K562 (cell line): ENCODE results near the gene IDH3G. TPM values are rescaled to one million over a fixed set of nuclear protein-coding genes. Genes with fewer than 3 reads are reported as not detected.
"Not testable (repeated sequence)": the region's sequence is repeated elsewhere in the genome, so short reads cannot be mapped to it uniquely, and the experiment has no call there.

Experiments
- BHLHE40 ChIP-seq: IDR thresholded peaks from 2 replicates; pipeline ENCODE4 v1.6.1; 2011; ENCODE audit warnings: low read length, improper control_type of control experiment
- CXXC5 ChIP-seq: fragments of 250-450 bp; sonication (Bioruptor Pico); IDR thresholded peaks from 2 replicates; pipeline ENCODE4 v1.8.0; 2022; ENCODE audit warnings: inconsistent platforms, mild to moderate bottlenecking, moderate library complexity
- NR2C2 ChIP-seq, 2 experiments: fragments of 200-800 bp in 1 of 2; sonication (Bioruptor generic) in 1 of 2; sonication (generic) in 1 of 2; formaldehyde crosslinking in 1 of 2; IDR thresholded peaks; 2 replicates each; pipeline versions ENCODE4 v1.6.1 to v1.8.0; 2016 to 2022; ENCODE audit warnings: mild to moderate bottlenecking in 1 of 2, missing compliant biosample characterization in 1 of 2, missing genetic modification characterization in 1 of 2, missing genetic modification reagents in 1 of 2
- RBFOX2 ChIP-seq: fragments of 200-400 bp; formaldehyde crosslinking; IDR thresholded peaks from 2 replicates; pipeline ENCODE4 v1.6.1; 2017; ENCODE audit warnings: low read depth, mild to moderate bottlenecking, low read length, moderate library complexity
- SIN3B ChIP-seq: fragments of 450-650 bp; IDR thresholded peaks from 2 replicates; pipeline ENCODE4 v1.6.1; 2017; ENCODE audit warnings: low read depth, mild to moderate bottlenecking, moderate library complexity
- SMARCA4 ChIP-seq: fragments of 450-650 bp; IDR thresholded peaks from 2 replicates; pipeline ENCODE4 v1.6.1; 2016
- polyA plus RNA-seq, 8 experiments: library from polyadenylated mRNA; depleted of rRNA in 4 of 8; stranded (reverse) in 5 of 8; unstranded in 3 of 8; fragments of >200 nt; fragmentation: Nextera tagmentation in 2 of 8; fragmentation: Illumina TruSeq in 1 of 8; extraction: Ambion mirVana in 2 of 8; extraction: Trizol in 1 of 8; gene quantifications; 2 replicates each; pipeline versions ENCODE4 v1.2.1 to v1.2.3, GENCODE V29; 2011 to 2014; ENCODE audit warnings: inconsistent platforms in 1 of 8, missing spikeins in 1 of 8
- total RNA-seq, 7 experiments: library from RNA; depleted of rRNA in 6 of 7; stranded (reverse); fragments of >200 nt in 6 of 7; fragmentation: Illumina TruSeq in 2 of 7; extraction: Trizol in 2 of 7; gene quantifications; 2 replicates each; pipeline versions ENCODE4 v1.2.1 to v1.2.3, GENCODE V29; 2011 to 2021; ENCODE audit warnings: low replicate concordance in 1 of 7
- TF ChIP-seq, protein P1 (sequence below): fragments of 200-800 bp; sonication (Bioruptor generic); IDR thresholded peaks from 2 replicates; pipeline ENCODE4 v1.6.1; 2016; ENCODE audit warnings: missing genetic modification characterization, missing compliant biosample characterization
- TF ChIP-seq, protein P2 (sequence below): fragments of 200-800 bp; sonication (Bioruptor generic); IDR thresholded peaks from 2 replicates; pipeline ENCODE4 v1.6.1; 2017; ENCODE audit warnings: missing genetic modification characterization, missing compliant biosample characterization
- TF ChIP-seq, protein P3 (sequence below): fragments of 200-800 bp; sonication (Bioruptor generic); IDR thresholded peaks from 2 replicates; pipeline ENCODE4 v1.6.1; 2017; ENCODE audit warnings: missing genetic modification characterization, missing compliant biosample characterization
- TF ChIP-seq, protein P4 (sequence below), 3 experiments: IDR thresholded peaks in 2 of 3; conservative IDR thresholded peaks in 1 of 3; 2 replicates each; pipeline ENCODE4 v1.5.1; 2011 to 2012; ENCODE audit warnings: low read length in 3 of 3, mild to moderate bottlenecking in 3 of 3, control low read depth in 2 of 3, improper control_type of control experiment in 1 of 3, inconsistent platforms in 1 of 3, low read depth in 1 of 3, mixed read lengths in 1 of 3, moderate library complexity in 1 of 3; ENCODE audit not compliant: insufficient read depth in 2 of 3

The IDH3G gene
- total and polyA plus RNA-seq, 9 of the 15 experiments (the other 6 are each of a cell fraction or from before 2014, with no cell fraction given): 24.3 to 72.5 (median 37.9) TPM

DNA sequence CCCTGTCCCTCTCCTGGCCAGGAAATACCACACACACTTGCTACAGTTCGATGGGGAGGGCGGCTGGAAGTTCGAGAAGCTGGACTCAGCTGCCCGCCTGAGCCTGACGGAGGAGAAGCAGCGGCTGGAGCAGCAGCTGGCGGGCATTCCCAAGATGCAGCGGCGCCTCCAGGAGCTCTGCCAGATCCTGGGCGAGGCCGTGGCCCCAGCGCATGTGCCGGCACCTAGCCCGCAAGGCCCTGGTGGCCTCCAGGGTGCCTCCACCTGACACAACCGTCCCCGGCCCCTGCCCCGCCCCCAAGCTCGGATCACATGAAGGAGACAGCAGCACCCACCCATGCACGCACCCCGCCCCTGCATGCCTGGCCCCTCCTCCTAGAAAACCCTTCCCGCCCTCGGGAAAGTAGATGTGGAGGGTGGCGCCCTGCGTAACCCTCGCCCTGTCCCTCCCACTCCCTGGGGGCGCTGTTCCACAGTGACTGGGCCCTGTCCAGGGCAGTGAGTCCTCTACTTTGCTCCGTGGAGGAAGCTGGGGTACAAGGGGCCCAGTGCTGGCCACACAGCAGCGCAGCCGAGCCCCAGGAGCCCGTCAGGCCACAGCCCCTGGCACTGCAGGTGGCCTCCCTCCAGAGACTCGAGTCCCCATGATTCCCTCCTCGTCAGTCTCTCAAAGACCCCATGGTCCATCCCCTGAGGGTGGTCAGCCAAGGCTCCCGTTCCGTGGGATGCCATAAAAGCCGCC lies 50.5 kb downstream of the IDH3G start (continued):
- TF ChIP-seq, protein P1, sequence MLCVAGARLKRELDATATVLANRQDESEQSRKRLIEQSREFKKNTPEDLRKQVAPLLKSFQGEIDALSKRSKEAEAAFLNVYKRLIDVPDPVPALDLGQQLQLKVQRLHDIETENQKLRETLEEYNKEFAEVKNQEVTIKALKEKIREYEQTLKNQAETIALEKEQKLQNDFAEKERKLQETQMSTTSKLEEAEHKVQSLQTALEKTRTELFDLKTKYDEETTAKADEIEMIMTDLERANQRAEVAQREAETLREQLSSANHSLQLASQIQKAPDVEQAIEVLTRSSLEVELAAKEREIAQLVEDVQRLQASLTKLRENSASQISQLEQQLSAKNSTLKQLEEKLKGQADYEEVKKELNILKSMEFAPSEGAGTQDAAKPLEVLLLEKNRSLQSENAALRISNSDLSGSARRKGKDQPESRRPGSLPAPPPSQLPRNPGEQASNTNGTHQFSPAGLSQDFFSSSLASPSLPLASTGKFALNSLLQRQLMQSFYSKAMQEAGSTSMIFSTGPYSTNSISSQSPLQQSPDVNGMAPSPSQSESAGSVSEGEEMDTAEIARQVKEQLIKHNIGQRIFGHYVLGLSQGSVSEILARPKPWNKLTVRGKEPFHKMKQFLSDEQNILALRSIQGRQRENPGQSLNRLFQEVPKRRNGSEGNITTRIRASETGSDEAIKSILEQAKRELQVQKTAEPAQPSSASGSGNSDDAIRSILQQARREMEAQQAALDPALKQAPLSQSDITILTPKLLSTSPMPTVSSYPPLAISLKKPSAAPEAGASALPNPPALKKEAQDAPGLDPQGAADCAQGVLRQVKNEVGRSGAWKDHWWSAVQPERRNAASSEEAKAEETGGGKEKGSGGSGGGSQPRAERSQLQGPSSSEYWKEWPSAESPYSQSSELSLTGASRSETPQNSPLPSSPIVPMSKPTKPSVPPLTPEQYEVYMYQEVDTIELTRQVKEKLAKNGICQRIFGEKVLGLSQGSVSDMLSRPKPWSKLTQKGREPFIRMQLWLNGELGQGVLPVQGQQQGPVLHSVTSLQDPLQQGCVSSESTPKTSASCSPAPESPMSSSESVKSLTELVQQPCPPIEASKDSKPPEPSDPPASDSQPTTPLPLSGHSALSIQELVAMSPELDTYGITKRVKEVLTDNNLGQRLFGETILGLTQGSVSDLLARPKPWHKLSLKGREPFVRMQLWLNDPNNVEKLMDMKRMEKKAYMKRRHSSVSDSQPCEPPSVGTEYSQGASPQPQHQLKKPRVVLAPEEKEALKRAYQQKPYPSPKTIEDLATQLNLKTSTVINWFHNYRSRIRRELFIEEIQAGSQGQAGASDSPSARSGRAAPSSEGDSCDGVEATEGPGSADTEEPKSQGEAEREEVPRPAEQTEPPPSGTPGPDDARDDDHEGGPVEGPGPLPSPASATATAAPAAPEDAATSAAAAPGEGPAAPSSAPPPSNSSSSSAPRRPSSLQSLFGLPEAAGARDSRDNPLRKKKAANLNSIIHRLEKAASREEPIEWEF: 0 out of 2 replicates have a peak, but pooled peaks have one; percentile 1
- TF ChIP-seq RBFOX2: peak; percentile 87
- TF ChIP-seq, protein P2, sequence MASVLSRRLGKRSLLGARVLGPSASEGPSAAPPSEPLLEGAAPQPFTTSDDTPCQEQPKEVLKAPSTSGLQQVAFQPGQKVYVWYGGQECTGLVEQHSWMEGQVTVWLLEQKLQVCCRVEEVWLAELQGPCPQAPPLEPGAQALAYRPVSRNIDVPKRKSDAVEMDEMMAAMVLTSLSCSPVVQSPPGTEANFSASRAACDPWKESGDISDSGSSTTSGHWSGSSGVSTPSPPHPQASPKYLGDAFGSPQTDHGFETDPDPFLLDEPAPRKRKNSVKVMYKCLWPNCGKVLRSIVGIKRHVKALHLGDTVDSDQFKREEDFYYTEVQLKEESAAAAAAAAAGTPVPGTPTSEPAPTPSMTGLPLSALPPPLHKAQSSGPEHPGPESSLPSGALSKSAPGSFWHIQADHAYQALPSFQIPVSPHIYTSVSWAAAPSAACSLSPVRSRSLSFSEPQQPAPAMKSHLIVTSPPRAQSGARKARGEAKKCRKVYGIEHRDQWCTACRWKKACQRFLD (CRISPR knock-in tag): peak; percentile 61; the same call in 1 of the 2 replicates
- TF ChIP-seq, protein P3, sequence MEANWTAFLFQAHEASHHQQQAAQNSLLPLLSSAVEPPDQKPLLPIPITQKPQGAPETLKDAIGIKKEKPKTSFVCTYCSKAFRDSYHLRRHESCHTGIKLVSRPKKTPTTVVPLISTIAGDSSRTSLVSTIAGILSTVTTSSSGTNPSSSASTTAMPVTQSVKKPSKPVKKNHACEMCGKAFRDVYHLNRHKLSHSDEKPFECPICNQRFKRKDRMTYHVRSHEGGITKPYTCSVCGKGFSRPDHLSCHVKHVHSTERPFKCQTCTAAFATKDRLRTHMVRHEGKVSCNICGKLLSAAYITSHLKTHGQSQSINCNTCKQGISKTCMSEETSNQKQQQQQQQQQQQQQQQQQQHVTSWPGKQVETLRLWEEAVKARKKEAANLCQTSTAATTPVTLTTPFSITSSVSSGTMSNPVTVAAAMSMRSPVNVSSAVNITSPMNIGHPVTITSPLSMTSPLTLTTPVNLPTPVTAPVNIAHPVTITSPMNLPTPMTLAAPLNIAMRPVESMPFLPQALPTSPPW (CRISPR knock-in tag): peak; percentile 70
- peak; percentile 57 for TF ChIP-seq CXXC5 (CRISPR knock-in tag)
- peak; percentile 57; the same call in 1 of the 2 replicates for TF ChIP-seq SIN3B
- 0 out of 2 replicates have a peak, but pooled peaks have one; percentile 26 for TF ChIP-seq BHLHE40
- TF ChIP-seq SMARCA4: peak; percentile 61
- TF ChIP-seq, protein P4, sequence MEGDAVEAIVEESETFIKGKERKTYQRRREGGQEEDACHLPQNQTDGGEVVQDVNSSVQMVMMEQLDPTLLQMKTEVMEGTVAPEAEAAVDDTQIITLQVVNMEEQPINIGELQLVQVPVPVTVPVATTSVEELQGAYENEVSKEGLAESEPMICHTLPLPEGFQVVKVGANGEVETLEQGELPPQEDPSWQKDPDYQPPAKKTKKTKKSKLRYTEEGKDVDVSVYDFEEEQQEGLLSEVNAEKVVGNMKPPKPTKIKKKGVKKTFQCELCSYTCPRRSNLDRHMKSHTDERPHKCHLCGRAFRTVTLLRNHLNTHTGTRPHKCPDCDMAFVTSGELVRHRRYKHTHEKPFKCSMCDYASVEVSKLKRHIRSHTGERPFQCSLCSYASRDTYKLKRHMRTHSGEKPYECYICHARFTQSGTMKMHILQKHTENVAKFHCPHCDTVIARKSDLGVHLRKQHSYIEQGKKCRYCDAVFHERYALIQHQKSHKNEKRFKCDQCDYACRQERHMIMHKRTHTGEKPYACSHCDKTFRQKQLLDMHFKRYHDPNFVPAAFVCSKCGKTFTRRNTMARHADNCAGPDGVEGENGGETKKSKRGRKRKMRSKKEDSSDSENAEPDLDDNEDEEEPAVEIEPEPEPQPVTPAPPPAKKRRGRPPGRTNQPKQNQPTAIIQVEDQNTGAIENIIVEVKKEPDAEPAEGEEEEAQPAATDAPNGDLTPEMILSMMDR (IDR thresholded peaks at IDR 0.05 in 2 of 3, conservative IDR thresholded peaks at IDR 0.05 in 1 of 3; ENCODE audit: insufficient read depth in 2 of 3, low read depth in 1 of 3, low read length in 3 of 3): peak; percentile 33 to 63 (median 53); a peak in 4 of 6 replicates
- TF ChIP-seq NR2C2 (CRISPR knock-in tag; IDR thresholded peaks at IDR 0.05): not testable (repeated sequence)
- TF ChIP-seq NR2C2 (tag; IDR thresholded peaks at IDR 0.05): peak; percentile 29
